ENCODE data around the gene XAGE1B.
"Not testable (repeated sequence)": the region's sequence is repeated elsewhere in the genome, so short reads cannot be mapped to it uniquely, and the experiment has no call there.

The XAGE1B gene

GRCh38 chrX:52516987-52517325, at the start of gene XAGE1B:
TSS of gene XAGE1B (minus strand) at chrX:52517063. CDS start at chrX:52515527, 1,536 bp downstream.
- not testable (repeated sequence) for H3K4me1 ChIP-seq (ENCODE audit: control insufficient read depth, insufficient read depth, low read length); H3K36me3 ChIP-seq (ENCODE audit: control insufficient read depth, insufficient read depth, low read length); H3K4me3 ChIP-seq (ENCODE audit: low read depth, low read length); H3K27me3 ChIP-seq (ENCODE audit: control insufficient read depth, insufficient read depth, low read length); H3K9ac ChIP-seq (ENCODE audit: low read depth, low read length); H3K27ac ChIP-seq (ENCODE audit: low read depth, low read length); H3K9me3 ChIP-seq (ENCODE audit: control insufficient read depth, insufficient read depth, low read length)

GRCh38 chrX:52563105-52563504, 46.2 kb upstream of the XAGE1B start:
- H3K36me3 ChIP-seq (ENCODE audit: control insufficient read depth, insufficient read depth, low read length) = no peaks in the 10 kb centered on the region
- H3K4me1 ChIP-seq (ENCODE audit: control insufficient read depth, insufficient read depth, low read length) = no peaks in the 10 kb centered on the region
- no peaks in the 10 kb centered on the region for H3K27me3 ChIP-seq (ENCODE audit: control insufficient read depth, insufficient read depth, low read length)
- no peak overlapping the region for H3K9ac ChIP-seq (ENCODE audit: low read depth, low read length)
- H3K4me3 ChIP-seq (ENCODE audit: low read depth, low read length) = no peak overlapping the region
- no peak overlapping the region for H3K27ac ChIP-seq (ENCODE audit: low read depth, low read length)
- peaks cover 39% of the 10 kb centered on the region for H3K9me3 ChIP-seq (ENCODE audit: control insufficient read depth, insufficient read depth, low read length)

GRCh38 chrX:52558140-52558539, 41.3 kb upstream of the XAGE1B start:
- H3K27me3 ChIP-seq (ENCODE audit: control insufficient read depth, insufficient read depth, low read length) = no peaks in the 10 kb centered on the region
- no peak overlapping the region for H3K27ac ChIP-seq (ENCODE audit: low read depth, low read length)
- no peaks in the 10 kb centered on the region for H3K36me3 ChIP-seq (ENCODE audit: control insufficient read depth, insufficient read depth, low read length)
- no peak overlapping the region for H3K9ac ChIP-seq (ENCODE audit: low read depth, low read length)
- H3K9me3 ChIP-seq (ENCODE audit: control insufficient read depth, insufficient read depth, low read length) = peaks cover 52% of the 10 kb centered on the region
- no peak overlapping the region for H3K4me3 ChIP-seq (ENCODE audit: low read depth, low read length)
- no peaks in the 10 kb centered on the region for H3K4me1 ChIP-seq (ENCODE audit: control insufficient read depth, insufficient read depth, low read length)

- peaks cover 46% of the 10 kb centered on the region for H3K9me3 ChIP-seq (ENCODE audit: control insufficient read depth, insufficient read depth, low read length)
- H3K36me3 ChIP-seq (ENCODE audit: control insufficient read depth, insufficient read depth, low read length) = no peaks in the 10 kb centered on the region
- no peak overlapping the region for H3K27ac ChIP-seq (ENCODE audit: low read depth, low read length)
- no peaks in the 10 kb centered on the region for H3K4me1 ChIP-seq (ENCODE audit: control insufficient read depth, insufficient read depth, low read length)
- no peak overlapping the region for H3K4me3 ChIP-seq (ENCODE audit: low read depth, low read length)
- no peak overlapping the region for H3K9ac ChIP-seq (ENCODE audit: low read depth, low read length)
- no peaks in the 10 kb centered on the region for H3K27me3 ChIP-seq (ENCODE audit: control insufficient read depth, insufficient read depth, low read length)
Observed at GRCh38 chrX:52556741-52557140, 39.9 kb upstream of the XAGE1B start.

GRCh38 chrX:52553995-52554642, 37.3 kb upstream of the XAGE1B start:
- H3K9me3 ChIP-seq (ENCODE audit: control insufficient read depth, insufficient read depth, low read length) = peaks cover 54% of the 10 kb centered on the region

GRCh38 chrX:52548769-52549168, 31.9 kb upstream of the XAGE1B start:
- H3K27ac ChIP-seq (ENCODE audit: low read depth, low read length); H3K9ac ChIP-seq (ENCODE audit: low read depth, low read length); H3K4me3 ChIP-seq (ENCODE audit: low read depth, low read length); H3K4me1 ChIP-seq (ENCODE audit: control insufficient read depth, insufficient read depth, low read length); H3K27me3 ChIP-seq (ENCODE audit: control insufficient read depth, insufficient read depth, low read length); H3K36me3 ChIP-seq (ENCODE audit: control insufficient read depth, insufficient read depth, low read length): not testable (repeated sequence)
- peaks cover 27% of the 10 kb centered on the region for H3K9me3 ChIP-seq (ENCODE audit: control insufficient read depth, insufficient read depth, low read length)

More at GRCh38 chrX:52553995-52554642, 37.3 kb upstream of the XAGE1B start:
- Histone ChIP-seq H3K27ac (ENCODE audit: low read depth, low read length) (no peak overlapping the region), H3K27me3 (ENCODE audit: control insufficient read depth, insufficient read depth, low read length) (no peaks in the 10 kb centered on the region), H3K4me3 (ENCODE audit: low read depth, low read length) (no peak overlapping the region), H3K36me3 (ENCODE audit: control insufficient read depth, insufficient read depth, low read length) (no peaks in the 10 kb centered on the region), H3K9ac (ENCODE audit: low read depth, low read length) (no peak overlapping the region), H3K4me1 (ENCODE audit: control insufficient read depth, insufficient read depth, low read length) (no peaks in the 10 kb centered on the region)

- Histone ChIP-seq H3K27ac (ENCODE audit: low read depth, low read length) (no peak overlapping the region), H3K27me3 (ENCODE audit: control insufficient read depth, insufficient read depth, low read length) (no peaks in the 10 kb centered on the region), H3K9ac (ENCODE audit: low read depth, low read length) (no peak overlapping the region), H3K4me1 (ENCODE audit: control insufficient read depth, insufficient read depth, low read length) (no peaks in the 10 kb centered on the region), H3K9me3 (ENCODE audit: control insufficient read depth, insufficient read depth, low read length) (peaks cover 35% of the 10 kb centered on the region), H3K4me3 (ENCODE audit: low read depth, low read length) (no peak overlapping the region), H3K36me3 (ENCODE audit: control insufficient read depth, insufficient read depth, low read length) (no peaks in the 10 kb centered on the region)
Observed at GRCh38 chrX:52544147-52544840, 27.4 kb upstream of the XAGE1B start.

GRCh38 chrX:52542311-52542710, 25.4 kb upstream of the XAGE1B start:
- H3K27ac ChIP-seq (ENCODE audit: low read depth, low read length) = no peak overlapping the region
- no peaks in the 10 kb centered on the region for H3K4me1 ChIP-seq (ENCODE audit: control insufficient read depth, insufficient read depth, low read length)
- no peaks in the 10 kb centered on the region for H3K27me3 ChIP-seq (ENCODE audit: control insufficient read depth, insufficient read depth, low read length)
- H3K9me3 ChIP-seq (ENCODE audit: control insufficient read depth, insufficient read depth, low read length) = peaks cover 35% of the 10 kb centered on the region
- no peaks in the 10 kb centered on the region for H3K36me3 ChIP-seq (ENCODE audit: control insufficient read depth, insufficient read depth, low read length)
- H3K9ac ChIP-seq (ENCODE audit: low read depth, low read length) = no peak overlapping the region
- no peak overlapping the region for H3K4me3 ChIP-seq (ENCODE audit: low read depth, low read length)

- H3K4me1 ChIP-seq (ENCODE audit: control insufficient read depth, insufficient read depth, low read length); H3K4me3 ChIP-seq (ENCODE audit: low read depth, low read length); H3K9ac ChIP-seq (ENCODE audit: low read depth, low read length); H3K27me3 ChIP-seq (ENCODE audit: control insufficient read depth, insufficient read depth, low read length); H3K27ac ChIP-seq (ENCODE audit: low read depth, low read length); H3K36me3 ChIP-seq (ENCODE audit: control insufficient read depth, insufficient read depth, low read length): not testable (repeated sequence)
- H3K9me3 ChIP-seq (ENCODE audit: control insufficient read depth, insufficient read depth, low read length) = peaks cover 35% of the 10 kb centered on the region
Observed at GRCh38 chrX:52541051-52541450, 24.2 kb upstream of the XAGE1B start.

- not testable (repeated sequence) for H3K36me3 ChIP-seq (ENCODE audit: control insufficient read depth, insufficient read depth, low read length); H3K27me3 ChIP-seq (ENCODE audit: control insufficient read depth, insufficient read depth, low read length); H3K27ac ChIP-seq (ENCODE audit: low read depth, low read length); H3K9me3 ChIP-seq (ENCODE audit: control insufficient read depth, insufficient read depth, low read length); H3K4me1 ChIP-seq (ENCODE audit: control insufficient read depth, insufficient read depth, low read length); H3K9ac ChIP-seq (ENCODE audit: low read depth, low read length); H3K4me3 ChIP-seq (ENCODE audit: low read depth, low read length)
Observed at GRCh38 chrX:52516110-52516986, 515 bp downstream of the XAGE1B start.

- not testable (repeated sequence) for H3K9ac ChIP-seq (ENCODE audit: low read depth, low read length); H3K4me1 ChIP-seq (ENCODE audit: control insufficient read depth, insufficient read depth, low read length); H3K36me3 ChIP-seq (ENCODE audit: control insufficient read depth, insufficient read depth, low read length); H3K27me3 ChIP-seq (ENCODE audit: control insufficient read depth, insufficient read depth, low read length); H3K27ac ChIP-seq (ENCODE audit: low read depth, low read length); H3K4me3 ChIP-seq (ENCODE audit: low read depth, low read length)
- peaks cover 26% of the 10 kb centered on the region for H3K9me3 ChIP-seq (ENCODE audit: control insufficient read depth, insufficient read depth, low read length)
Observed at GRCh38 chrX:52511126-52511525, 5.7 kb downstream of the XAGE1B start.

Data from HUES48 (cell line).